ENCODE results near the gene FREY1.

- TF ChIP-seq CTCF (conservative IDR thresholded peaks at IDR 0.05; ENCODE audit: low read depth, low read length) (no peak), POLR2A (IDR thresholded peaks at IDR 0.05; ENCODE audit: low read depth, low read length) (no peak), CHD1 (IDR thresholded peaks at IDR 0.05; ENCODE audit: low read depth, low read length) (no peak), ELK1 (IDR thresholded peaks at IDR 0.05; ENCODE audit: borderline replicate concordance, low read depth, low read length) (no peak), USF2 (IDR thresholded peaks at IDR 0.05; ENCODE audit: low read depth, low read length) (no peak), RAD21 (IDR thresholded peaks at IDR 0.05; ENCODE audit: low read length) (no peak), SMC3 (IDR thresholded peaks at IDR 0.05; ENCODE audit: low read depth, low read length) (no peak), RCOR1 (IDR thresholded peaks at IDR 0.05; ENCODE audit: insufficient replicate concordance, low read length) (no peak), CEBPB (IDR thresholded peaks at IDR 0.05; ENCODE audit: low read depth, low read length) (no peak), RFX5 (IDR thresholded peaks at IDR 0.05; ENCODE audit: low read depth, low read length) (no peak), MAFK (IDR thresholded peaks at IDR 0.05; ENCODE audit: low read depth, low read length) (peak; percentile 71)
These were observed 49.1 kb downstream of the FREY1 start for GRCh38 chr11:45857961-45858474.
